Retina (tissue), 1 donor: ENCODE results near the gene SLCO3A1.
"Not testable (repeated sequence)": the region's sequence is repeated elsewhere in the genome, so short reads cannot be mapped to it uniquely, and the experiment has no call there.

Experiments used
- DNase-seq: peaks from one replicate; pipeline ENCODE4 v3.0.0-alpha.2; 2016

The SLCO3A1 gene

DNA sequence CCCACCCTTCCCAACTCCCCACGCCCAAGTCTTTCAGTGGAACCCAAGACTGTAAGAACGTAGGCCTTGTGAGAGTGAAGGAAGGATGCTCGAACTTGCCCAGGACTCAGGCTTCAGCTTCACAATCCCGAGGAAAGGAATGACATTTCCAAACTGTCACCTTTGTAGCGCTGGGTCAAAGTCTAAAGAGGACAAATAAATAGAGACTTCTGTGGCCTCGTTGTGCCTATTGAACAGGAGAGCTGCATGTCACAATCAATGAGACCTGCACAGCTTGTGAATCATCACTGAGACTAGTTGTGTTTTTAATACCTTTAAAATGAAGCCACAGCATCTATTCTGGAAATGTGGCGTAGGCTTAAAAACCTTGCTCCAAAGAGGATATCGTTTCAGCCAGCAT is 317.4 kb downstream of the SLCO3A1 start:
- no peak for DNase-seq

DNA sequence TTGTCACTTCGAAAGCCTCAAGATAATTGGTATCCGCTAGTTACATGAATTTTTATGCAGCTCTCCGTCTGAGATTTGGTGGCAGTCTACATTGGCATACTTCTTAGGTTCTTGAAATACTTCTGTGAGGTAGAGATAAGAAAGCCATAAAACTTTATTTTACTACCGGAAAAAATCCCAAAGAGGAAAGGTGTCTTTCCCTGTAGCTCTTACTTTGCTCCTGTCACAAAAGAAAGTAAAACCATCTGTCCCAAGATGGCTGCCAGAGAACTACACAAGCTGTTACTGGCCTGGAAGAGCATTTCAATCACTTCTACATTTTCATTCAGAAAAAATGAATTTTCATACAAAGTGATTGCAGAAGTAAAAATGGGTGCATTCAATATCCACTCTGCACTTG is 325.4 kb downstream of the SLCO3A1 start:
- DNase-seq: no peak

DNA sequence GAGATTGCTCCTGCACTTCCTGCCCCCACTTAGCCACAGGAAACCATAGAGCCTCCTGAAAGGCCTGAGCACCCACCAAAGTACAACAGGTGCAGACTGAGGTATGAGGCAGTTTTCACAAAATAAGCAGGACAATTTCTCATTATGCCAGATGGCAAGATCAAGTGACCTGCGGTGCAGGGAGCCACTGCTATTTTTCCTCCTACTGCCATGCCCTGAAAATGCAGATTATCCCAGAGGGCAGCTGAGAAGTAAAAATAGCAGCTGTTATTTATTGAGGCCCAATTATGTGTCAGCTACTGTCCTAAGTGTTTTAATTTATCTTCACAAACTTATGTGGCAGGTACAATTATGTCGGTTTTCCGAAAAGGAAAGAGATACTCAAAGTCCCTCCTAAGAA is 330.6 kb downstream of the SLCO3A1 start:
- DNase-seq: no peak

DNA sequence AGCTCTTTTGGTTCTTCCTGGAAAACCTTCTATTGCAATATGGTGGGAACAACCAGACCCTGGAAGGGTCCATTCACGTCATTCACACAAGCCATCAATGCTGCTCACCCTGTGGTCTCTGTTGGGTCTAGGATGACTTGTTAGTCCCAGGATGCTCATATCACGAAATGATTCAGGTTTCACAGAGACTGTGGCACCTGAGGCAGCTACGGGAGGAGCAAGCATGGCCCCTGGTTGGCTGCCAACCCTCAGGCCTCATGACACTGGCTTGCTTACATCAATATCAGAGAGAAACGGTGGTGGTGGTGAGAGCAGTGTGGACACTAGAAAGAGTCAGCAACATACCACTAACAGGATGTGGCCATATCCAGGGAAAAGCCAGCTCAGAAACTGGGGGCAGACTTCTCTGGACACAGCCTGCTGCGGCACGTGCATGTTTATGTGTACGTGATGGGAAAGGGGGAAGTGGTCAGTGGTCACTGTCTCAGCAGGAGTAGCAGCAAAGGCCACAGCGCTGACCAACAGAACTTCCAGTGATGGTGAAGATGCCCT is 331.2 kb downstream of the SLCO3A1 start:
- no peak for DNase-seq

DNA sequence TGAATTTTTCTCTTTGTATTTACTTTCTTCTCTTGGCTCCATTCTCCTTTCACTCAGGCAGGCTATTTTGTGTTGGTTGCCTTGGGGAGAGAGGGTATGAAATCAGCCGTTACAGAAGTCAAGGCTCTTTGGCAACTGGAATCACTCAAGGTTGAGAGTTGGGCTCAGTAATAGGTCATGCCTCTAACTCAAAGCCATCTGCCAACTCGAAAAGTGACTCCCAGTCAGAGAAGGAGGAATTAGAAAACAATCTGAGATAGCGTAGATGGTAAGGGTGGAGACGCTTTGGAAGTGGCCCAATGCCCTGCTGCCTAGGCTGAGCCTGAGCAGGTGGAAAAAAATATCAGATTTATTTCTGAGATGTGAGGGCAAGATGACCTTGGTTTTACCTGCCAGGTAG is 334.5 kb downstream of the SLCO3A1 start:
- DNase-seq: no peak

DNA sequence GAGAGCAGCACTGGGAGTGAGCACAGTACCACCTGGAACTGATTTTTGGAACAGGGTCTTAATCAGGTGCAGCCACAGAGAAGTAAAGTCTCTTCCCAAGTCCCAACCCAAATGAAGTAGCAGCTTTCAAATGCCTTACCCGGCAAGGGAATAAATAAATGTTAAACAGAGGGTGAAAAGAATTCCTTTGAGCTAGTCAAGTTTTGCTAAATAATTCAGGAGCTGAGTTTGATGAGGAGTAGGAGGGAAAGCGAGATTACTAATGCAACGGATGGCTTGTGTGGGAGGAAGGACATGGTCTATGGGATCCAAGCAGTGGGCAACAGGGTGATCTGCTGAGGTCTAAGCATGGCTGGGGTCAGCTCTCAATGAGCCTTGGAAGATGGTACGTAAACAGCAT is 335.7 kb downstream of the SLCO3A1 start:
- no peak for DNase-seq

DNA sequence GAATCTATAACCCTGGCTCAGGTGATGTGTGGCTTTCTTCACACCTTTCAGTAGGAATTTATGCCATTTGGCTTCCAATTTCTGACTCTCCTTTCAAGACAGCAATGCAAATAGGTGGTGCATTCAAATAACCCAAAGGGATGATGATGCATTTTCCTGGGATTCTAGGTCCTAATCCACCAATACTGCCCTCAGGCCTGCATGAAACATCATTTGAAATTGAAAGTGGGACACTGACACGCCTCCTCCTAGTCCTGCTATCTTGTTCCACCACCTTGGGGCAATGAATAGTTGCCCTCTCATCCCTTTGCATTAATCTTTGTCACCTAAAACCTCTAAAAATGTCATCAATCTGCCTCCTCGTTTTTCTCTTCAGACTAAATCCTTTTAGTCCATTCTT is 341.7 kb downstream of the SLCO3A1 start:
- DNase-seq: no peak

DNA sequence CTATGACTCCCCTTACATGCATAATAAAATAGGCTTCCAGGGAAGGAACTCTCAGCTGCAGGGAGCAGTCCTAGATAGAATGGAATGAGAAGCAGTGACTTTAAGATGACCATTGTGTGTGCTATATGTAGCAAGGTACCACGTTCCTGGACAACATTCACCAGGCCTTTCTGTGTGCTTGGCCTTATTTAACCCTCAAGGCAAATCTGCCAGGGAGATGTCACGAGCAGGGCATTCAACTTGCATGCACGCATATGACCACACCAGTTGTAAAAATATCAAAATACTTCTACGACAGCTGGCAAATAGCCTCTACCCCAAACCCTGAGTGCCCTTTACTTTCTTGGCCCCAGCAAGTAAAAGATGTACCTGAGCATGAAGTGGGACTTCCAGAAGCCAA is 342.8 kb downstream of the SLCO3A1 start:
- no peak for DNase-seq

DNA sequence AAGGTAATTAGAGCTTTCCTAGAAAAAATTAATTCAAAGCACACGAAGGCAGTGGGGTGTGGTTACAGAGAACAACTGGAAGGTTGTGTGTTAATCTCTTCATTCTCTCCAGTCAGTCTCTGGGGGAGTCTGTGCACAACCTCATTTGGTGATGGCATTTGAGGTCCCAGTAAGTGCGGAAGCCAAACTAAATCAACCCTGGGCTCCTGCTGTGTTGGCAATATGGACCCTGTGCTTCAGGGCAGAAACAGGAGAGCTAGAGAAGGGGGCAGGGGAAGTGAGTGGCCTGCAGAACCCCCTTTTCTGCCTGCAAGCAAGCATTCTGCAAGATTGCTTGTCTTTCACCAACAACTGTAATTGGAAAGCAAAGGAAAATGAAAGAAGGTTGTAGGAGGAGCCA is 344.2 kb downstream of the SLCO3A1 start:
- DNase-seq: no peak

DNA sequence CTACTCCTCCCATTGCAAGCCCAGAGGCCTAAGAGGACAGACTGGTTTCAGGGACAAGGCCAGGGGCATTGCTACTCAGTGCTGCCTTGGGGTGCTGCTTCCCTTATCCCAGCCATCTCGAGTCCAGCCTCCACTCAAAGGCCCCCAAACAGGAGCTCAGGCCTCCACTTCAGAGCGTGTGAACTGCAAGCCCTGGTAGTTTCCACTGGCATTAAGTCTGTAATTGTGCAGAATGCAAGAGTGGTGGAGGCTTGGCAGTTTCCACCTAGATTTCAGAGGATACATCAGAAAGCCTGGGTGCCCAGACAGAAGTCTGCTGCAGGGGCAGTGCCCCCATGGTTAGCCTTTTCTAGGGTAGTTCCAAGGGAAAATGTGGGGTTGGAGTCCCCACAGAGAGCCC is 347.4 kb downstream of the SLCO3A1 start:
- DNase-seq: no peak

DNA sequence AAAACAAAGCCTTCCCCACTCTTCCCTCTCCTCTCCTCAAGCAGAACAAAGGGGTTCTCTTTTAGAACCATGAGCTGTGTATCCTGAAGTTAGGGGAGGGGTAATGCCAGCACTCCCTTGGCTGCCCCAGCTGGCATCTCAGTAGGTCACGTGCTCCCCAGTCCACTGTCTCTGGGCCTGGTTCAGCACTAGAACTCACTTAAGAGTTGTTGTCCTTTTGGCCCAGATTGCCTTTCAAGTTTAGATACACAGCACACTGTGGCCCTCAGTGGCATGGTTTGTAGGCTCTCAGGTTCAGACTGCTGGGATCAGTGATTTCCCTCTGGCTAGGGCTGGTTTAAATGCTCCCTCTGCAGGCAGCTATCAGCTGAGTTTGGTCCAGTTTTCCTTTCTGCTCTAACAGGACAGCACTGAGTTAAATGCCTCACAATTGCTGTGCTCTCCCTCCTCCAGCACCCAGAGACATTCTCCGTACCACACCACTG is 351.8 kb downstream of the SLCO3A1 start:
- DNase-seq: no peak

DNA sequence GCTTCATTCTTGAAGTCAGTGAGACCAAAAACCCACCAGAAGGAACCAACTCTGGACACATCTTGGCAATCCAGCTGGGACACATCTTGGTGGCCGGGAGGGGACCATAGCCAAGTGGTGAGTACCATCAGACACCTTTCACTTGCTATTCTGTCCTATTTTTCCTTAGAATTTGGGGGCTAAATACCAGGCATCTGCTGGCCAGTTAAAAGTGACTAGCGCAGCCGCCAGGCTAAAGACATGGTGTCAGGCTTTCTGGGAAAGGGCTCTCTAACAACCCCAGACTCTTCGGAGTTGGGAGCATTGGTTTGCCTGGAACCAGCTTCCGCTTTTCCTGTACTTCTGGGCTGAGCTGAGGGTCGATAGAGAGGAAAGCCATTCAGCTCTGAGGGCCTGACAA is 354.1 kb downstream of the SLCO3A1 start:
- not testable (repeated sequence) for DNase-seq
